Left hindlimb (tissue), 1 donor: ENCODE data around the gene CDK13.
A peak's percentile ranks its signal among the peaks of the same experiment; 100 is the strongest.
"Not testable (repeated sequence)": the region's sequence is repeated elsewhere in the genome, so short reads cannot be mapped to it uniquely, and the experiment has no call there.

Source experiments
- DNase-seq: peaks from one replicate; pipeline ENCODE4 v3.0.0-alpha.2; 2018

CDK13 gene

DNA sequence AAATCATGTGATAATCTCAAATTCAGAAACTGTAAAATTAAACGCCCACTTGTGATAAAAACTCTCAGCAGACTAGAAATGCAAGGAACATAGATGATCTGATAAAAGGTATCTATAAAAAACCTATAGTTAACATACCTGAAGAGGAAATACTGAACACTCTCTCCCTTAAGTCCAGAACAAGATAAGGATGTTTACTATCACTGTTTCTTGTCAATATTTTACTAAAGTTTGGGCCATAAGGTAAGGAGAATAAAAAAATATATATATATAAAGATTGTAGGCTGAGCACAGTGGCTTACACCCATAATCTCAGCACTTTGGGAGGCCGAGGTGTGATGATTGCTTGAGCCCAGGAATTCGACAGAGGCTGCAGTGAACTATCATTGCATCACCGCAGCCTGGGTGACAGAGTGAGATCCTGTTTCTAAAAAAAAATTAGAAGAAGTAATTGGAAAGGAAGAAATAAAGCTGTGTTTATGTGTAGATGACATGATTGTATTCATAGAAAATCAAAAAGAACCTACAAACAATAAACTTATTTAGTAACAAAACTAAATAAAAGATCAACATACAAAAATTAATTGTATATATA, 155.9 kb downstream of the CDK13 start:
- no peak for DNase-seq

DNA sequence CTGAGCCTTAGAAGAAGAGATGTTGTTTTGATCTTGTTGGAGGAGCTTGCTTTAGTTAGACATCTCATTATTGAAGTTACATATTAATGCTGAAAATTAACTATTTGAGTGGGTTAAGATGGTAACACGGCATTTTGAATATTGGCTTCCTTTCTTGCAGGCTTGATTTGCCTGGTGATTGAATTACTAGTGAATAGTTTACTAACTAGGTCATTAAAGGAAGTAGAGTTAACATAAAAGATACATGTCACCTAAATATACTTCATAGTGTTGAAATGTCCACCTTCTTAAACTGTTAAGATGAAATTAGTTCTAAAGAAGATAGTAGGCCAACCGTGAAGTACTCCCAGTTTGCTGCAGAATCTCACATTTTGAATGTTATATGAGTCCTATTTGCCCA, 165.9 kb downstream of the CDK13 start:
- DNase-seq = no peak

DNA sequence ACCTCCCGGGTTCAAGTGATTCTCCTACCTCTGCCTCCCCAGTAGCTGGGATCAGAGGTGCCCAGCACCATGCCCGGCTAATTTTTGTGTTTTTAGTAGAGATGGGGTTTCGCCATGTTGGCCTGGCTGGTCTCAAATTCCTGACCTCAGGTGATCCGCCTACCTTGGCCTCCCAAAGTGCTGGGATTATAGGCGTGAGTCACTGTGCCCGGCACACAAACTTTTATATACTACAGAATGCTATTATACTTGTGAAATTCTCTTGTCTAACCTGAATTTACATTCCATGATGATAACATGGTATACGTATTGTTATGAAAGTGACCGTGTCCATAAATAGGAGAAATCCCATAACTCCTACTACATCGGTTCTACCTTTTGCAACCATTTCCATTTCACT, 167.1 kb downstream of the CDK13 start:
- DNase-seq = not testable (repeated sequence)

DNA sequence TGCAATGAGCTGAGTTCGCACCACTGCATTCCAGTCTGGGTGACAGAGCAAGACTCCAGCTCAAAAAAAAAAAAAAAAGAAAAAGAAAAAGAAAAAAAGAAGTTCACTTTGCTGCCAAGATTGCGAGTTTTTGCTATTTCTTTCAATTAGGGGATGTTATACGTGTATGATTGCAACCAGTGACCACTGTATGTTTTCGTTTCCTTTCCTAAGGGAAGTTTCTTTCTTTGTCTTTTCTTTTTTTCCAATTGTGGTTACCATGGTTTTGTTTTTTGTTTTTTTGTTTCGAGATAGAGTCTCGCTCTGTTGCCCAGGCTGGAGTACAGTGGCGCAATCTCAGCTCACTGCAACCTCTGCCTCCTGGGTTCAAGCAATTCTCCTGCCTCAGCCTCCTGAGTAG, 168.1 kb downstream of the CDK13 start:
- not testable (repeated sequence) for DNase-seq

DNA sequence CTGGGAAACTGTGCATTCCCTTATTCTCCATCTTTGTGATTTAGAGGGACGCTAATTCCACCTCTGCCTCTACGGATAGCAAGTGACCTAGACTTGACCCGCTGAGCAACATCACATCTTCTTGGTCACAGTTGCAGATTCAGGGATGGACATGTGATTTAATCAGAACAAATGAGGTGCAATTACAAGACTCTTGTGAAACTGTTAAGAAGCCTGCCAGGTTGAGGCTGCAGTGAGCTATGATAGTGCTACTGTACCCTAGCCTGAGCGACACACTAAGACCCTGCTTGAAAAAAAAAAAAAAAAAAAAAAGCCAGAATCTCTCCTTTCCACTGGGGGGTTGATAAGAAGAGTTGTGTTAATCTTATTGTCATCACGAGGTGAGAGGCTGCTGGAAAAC, 170.0 kb downstream of the CDK13 start:
- DNase-seq = no peak

DNA sequence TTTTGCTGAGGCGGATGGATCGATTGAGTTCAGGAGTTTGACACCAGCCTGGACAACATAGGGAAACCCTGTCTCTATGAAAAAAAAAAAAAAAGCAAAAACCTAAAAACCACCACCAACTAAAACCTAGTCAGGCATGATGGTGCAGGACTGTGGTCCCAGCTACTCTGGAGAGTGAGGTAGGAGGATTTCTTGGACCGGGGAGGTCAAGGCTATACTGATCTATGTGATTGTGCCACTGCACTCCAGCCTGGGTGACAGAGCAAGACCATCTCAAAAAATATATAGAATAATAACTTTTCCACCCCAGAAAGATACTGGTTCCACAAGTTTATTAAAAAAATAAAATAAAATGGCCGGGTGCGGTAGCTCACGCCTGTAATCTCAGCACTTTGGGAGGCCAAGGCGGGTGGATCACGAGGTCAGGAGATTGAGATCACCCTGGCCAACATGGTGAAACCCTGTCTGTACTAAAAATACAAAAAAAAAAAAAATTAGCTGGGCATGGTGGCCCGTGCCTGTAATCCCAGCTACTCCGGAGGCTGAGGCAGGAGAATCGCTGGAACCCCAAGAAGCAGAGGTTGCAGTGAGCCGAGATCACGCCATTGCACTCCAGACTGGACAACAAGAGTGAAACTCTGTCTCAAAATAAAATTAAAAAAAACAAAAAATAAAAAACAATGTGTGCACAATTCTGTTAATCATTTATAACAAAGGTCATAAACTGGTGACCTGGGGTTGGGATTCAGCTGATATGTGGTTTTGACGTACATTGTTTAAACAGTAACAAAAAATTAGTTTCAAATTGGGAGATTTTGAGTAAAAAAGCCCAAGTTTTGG, 172.3 kb downstream of the CDK13 start:
- DNase-seq = not testable (repeated sequence)

DNA sequence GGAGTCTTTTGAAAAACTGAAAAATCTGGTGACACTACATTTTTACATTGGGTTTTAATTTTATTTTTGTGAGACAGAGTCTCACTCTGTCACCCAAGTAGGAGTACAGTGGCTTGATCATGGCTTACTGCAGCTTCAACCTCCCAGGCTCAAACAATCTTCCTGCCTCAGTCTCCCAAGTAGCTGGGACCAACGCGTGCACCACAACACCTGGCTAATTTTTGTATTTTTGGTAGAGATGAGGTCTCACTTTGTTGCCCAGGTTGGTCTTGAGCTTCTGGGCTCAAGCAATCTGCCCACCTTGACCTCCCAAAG, 172.8 kb downstream of the CDK13 start:
- no peak for DNase-seq

DNA sequence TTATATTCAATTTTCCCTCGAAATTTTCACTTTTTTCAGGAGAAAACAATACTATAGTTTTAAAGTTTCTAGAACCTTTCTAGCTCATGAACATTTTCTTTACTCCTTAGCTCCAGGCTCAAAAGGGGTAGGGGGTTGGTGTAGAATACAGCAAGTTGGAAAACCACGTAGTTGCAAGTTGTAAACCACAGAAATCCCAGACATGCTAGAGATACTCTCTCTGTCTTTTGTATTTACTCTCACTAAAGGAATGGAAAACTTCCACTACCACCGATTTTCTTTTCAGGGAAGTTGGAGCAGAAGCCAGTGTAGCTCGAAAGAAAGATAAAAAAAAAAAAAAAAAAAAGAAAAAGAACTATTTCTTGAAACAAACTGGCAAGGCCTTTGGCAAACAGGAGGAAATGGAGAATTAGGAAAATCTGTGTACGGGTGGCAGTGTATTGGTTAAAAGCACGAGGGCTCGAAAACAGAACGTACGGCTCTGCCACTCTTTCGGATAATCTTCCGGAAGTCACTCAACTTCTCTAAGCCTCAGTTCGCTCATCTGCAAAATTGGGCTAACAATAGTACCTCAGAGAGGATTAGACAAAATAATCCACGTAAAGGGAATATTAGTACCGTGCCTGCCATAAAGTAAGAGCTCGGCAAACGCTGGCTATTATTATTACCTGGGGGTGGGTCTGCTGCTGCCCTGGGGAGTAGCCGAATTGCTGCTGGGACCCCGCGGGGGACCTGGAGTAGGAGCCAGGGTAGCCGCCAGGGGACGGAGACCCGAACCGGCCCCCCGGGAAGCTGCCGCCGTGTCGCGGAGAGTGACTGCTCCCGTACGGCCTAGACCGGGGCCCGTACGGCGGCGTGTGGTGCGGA, 183.7 kb downstream of the CDK13 start:
- no peak for DNase-seq

DNA sequence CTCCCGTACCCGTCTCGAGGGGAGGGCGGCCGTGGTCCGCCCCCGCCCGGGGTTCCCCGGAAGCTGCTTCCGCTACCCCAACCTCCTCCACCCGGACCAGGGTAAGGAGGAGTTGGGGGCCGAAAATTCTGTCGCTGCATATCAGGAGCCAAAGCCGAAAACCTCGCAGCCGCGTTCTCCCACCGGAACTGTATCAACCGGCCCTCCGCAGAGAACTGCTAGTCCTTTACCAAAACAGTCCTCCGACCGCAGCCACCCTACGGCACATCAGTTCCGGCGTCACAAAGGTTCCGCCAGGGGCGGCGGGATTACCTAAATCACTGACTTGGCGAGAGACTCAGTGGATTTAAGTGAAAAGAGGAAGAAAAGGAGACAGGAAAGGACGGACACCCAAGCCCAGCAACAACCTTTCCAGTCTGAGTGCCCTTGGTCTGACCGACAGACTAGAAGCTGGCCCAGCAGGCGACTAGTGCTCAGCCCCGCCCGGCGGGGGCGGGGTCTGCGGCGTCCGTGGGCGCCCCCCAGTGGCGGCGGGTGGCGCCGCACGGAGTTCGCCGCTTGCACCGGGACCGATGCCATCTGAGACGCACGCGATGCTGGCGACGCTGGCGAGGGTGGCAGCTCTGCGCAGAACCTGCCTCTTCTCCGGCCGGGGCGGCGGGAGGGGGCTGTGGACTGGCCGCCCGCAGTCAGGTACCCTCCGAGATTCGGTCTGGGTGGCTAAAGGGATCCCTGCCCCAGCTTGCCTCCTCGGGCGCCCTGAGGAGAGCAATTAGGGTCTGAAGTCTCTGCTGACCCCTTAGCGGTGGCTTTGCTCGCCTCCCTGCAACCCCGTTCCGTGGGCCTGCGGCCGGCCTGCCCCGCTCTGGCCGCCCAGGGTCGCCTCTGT, 184.6 kb downstream of the CDK13 start, which contains the start of the genes MPLKIP and SUGCT:
TSS of gene MPLKIP (minus strand) at position 195 of the 889 bp plus-strand sequence. CDS start at position 140, 55 bp downstream.
TSS of gene SUGCT (plus strand) at position 578 of the 889 bp plus-strand sequence.
- peak; percentile 91 for DNase-seq

DNA sequence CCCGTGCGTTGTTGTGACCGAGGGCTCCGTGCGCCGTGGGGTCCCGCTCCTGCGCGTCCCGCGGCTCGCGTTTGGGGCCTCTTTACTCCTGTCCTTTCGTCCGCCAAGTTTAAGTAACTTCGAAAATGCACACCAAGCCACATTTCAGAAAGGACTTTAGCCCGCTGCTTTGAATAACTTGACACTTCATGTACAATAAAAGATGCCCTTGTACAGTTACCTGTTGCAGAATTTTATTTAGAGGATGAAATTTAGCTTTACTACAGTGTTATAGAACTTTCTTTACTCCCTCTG, 185.2 kb downstream of the CDK13 start:
- DNase-seq = no peak

DNA sequence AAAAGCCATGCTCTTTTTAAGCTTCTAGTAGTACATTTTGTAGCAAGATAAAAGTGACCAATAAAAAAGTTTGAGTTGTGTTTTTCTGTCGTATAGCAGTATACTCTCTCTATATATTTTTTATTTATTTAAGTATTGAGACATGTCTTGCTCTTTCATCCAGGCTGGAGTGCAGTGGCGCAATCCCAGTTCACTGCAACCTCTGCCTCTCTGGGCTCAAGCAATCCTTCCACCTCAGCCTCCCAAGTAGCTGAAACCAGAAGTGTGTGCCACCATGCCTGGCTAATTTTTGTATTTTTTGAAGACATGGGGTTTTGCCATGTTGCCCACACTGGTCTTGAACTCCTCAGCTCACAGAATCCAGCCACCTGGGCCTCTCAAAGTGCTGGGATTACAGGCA, 187.5 kb downstream of the CDK13 start:
- no peak for DNase-seq

DNA sequence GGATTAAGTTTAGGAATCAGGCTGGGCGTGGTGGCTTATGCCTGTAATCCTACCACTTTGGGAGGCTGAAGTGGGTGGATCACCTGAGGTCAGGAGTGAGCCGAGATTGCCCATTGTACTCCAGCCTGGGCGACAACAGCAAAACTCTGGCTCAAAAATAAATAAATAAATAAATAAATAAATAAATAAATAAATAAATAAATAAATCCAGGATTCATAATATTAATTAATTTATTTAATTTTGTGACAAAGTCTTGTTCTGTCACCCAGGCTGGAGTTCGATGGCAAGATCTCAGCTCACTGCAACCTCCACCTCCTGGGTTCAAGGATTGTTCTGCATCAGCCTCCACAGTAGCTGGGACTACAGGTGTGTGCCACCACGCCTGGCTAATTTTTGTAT, 188.9 kb downstream of the CDK13 start:
- no peak for DNase-seq

DNA sequence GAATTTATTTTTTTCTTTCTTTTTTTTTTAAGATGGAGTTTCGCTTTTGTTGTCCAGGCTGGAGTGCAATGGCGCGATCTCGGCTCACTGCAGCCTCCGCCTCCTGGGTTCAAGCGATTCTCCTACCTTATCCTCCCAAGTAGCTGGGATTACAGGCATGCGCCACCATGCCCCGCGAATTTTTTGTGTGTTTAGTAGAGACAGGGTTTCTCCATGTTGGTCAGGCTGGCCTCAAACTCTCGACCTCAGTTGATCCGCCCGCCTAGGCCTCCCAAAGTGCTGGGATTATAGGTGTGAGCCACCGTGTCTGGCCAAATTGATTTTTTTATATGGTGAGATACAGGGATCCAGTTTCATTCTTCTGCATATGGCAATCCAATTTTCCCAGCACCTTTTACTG, 189.8 kb downstream of the CDK13 start:
- DNase-seq = not testable (repeated sequence)

DNA sequence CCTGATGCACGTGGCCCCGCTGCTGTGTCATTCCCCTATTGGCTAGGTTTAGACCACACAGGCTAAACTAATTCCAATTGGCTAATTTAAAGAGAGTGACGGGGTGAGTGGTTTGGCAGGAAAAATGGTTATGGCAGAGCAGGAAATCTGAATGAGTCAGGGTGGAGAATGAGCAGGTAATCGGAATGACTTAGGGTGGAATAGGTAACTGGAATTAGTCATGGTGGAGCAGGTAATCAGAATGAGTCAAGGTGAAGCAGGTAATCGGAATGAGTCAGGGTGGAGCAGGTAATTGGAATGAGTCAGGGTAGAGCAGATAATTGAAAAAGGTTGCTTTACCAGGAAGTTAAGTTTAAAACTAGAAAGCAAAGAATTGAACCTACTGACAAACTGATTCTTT, 191.9 kb downstream of the CDK13 start:
- not testable (repeated sequence) for DNase-seq

DNA sequence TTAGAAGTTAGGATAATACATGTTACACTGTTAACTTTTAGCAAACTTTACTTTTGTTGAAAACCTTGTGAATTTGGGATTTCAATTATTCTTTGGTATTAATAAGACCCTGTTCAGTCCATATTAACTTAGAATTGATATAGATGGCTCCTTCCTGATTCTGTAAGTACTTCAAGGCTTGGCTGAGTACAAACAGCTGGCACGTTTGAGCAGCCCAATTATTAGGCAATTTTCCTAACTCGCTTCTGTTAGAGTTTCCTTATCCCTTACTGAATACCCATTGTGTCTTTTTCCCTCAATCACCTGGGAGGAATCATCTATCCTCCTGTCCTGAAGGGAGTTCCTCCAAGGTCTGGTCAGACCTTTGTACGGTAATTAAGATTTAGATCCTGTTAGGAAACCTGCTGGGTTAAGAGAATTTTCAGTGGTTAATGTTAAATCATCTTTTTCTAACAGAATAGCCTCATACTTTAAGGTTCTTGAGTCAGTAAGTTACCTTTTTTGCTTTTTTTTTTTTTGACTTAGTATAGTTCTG, 195.6 kb downstream of the CDK13 start:
- DNase-seq = not testable (repeated sequence)

DNA sequence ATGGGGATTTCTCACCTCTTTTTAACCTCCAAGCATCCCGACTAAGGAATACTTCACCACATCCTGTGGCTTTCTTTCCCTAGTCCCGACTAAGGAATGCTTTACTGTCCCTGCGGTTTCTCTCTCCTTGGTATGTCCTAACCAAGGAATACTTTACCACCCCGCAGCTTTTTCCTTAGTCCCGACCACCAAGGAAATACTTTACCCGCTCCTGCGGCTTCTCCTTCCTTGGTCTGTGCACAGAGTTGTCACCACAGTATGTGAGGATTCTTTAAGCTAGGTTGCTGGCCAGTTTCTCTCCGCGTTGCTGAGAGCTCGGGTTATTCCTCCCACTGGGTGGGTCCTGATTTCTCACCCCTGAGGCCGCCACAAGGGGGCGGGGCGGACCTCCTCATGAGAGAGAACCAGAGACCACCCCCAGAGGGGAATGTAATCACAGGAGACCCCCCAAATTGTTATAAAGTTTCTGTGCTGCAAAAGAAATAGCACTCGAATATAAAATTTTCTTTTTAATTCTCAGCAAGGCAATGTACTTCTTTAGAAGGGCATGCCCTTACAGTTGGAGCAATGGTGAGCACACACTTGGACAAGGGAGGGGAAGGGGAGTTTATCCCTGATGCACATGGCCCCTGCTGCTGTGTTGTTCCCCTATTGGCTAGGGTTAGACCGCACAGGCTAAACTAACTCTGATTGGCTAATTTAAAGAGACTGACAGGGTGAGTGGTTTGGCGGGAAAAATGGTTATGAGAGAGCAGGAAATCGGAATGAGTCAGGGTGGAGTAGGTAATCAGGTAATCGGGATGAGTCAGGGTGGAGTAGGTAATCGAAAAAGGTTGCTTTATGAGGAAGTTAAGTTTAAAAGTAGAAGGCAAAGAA, 197.6 kb downstream of the CDK13 start:
- DNase-seq = no peak

DNA sequence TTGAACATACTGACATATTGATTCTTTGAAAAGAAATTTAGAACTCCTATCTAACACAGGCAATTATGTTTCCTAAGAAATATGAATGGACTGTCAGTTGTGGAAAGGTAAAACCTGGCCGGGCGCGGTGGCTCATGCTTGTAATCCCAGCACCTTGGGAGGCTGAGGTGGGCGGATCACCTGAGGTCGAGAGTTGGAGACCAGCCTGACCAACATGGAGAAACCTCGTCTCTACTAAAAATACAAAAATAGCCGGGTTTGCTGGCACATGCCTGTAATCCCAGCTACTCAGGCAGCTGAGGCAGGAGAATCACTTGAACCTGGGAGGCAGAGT, 198.2 kb downstream of the CDK13 start:
- DNase-seq = not testable (repeated sequence)

DNA sequence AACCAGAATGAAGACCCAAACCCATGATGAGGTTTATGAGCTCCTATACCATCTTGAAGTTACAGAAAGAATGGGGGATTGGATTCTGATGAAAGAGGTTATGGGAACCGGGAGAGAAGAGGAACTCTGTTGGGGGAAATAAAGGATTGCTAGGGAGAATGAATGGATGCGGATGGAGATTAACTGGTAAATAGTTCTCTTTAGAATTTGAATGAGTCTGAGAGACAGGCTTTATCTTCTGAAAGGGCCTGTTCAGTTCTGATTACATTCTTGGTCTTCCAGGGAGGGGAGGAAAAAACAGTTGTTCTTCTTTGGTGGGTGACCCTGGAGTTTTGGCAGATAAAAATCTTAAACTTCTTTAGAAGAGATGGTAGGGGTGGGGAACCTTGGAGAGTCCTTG, 198.6 kb downstream of the CDK13 start:
- DNase-seq = no peak
